OCI-LY7 (cell line): ENCODE measurements around the gene TMC2. TPM values are rescaled to one million over a fixed set of nuclear protein-coding genes. Genes with fewer than 3 reads are reported as not detected.

ENCODE experiments used
- BruUV-seq: library from RNA; stranded (reverse); fragments of 400-500 nt; replicated peaks from 2 replicates; lab custom pipeline; 2021; lab: Mats Ljungman, UMichigan
- CTCF ChIA-PET: fragments of 300-600 bp; sonication (Branson Sonifier 250); formaldehyde crosslinking; loops from one replicate; lab custom pipeline; 2022; ENCODE audit warnings: antibody characterized with exemption; ENCODE audit not compliant: unreplicated experiment; lab: Charles Lee
- POLR2A ChIA-PET: fragments of 300-600 bp; sonication (Branson Sonifier 250); formaldehyde crosslinking; loops from one replicate; lab custom pipeline; 2022; ENCODE audit warnings: antibody characterized with exemption; lab: Charles Lee
- DNase-seq: peaks from one replicate; pipeline ENCODE4 v3.0.0-alpha.2; 2015; ENCODE audit warnings: low spot score
- H2AFZ ChIP-seq: fragments of 200-600 bp; sonication (generic), shearing (Covaris generic); 2 replicates; pipeline ENCODE4 v1.6.1; 2014; ENCODE audit warnings: mild to moderate bottlenecking, antibody characterized with exemption, low read length, moderate library complexity
- H3K27ac ChIP-seq: fragments of 200-600 bp; sonication (generic); 2 replicates; pipeline ENCODE4 v1.5.1; 2014; ENCODE audit warnings: mixed run types, low read depth, mild to moderate bottlenecking, moderate library complexity, low read length, inconsistent platforms; ENCODE audit not compliant: poor library complexity, severe bottlenecking
- H3K36me3 ChIP-seq: fragments of 200-600 bp; sonication (generic); 2 replicates; pipeline ENCODE4 v1.6.1; 2014; ENCODE audit warnings: mild to moderate bottlenecking, antibody characterized with exemption, low read length, moderate library complexity, mixed read lengths; ENCODE audit not compliant: insufficient read depth
- H3K4me1 ChIP-seq: fragments of 200-600 bp; sonication (generic); 2 replicates; pipeline ENCODE4 v1.5.1; 2014; ENCODE audit warnings: mild to moderate bottlenecking, low read length; ENCODE audit not compliant: insufficient read depth, poor library complexity, severe bottlenecking
- H3K4me2 ChIP-seq: fragments of 200-600 bp; sonication (generic); 2 replicates; pipeline ENCODE4 v1.6.1; 2014; ENCODE audit warnings: mild to moderate bottlenecking, low read length
- H3K4me3 ChIP-seq: fragments of 200-600 bp; sonication (generic); 2 replicates; pipeline ENCODE4 v1.5.1; 2014; ENCODE audit warnings: mild to moderate bottlenecking, low read depth, low read length; ENCODE audit not compliant: poor library complexity, severe bottlenecking
- H3K79me2 ChIP-seq: fragments of 200-600 bp; sonication (generic); 2 replicates; pipeline ENCODE4 v1.6.1; 2016; ENCODE audit warnings: low read depth, mild to moderate bottlenecking, low read length, moderate library complexity, mixed read lengths; ENCODE audit not compliant: insufficient read depth
- H3K9me2 ChIP-seq: fragments of 200-600 bp; sonication (generic); 2 replicates; pipeline ENCODE4 v1.6.1; 2016; ENCODE audit warnings: mild to moderate bottlenecking, low read length, mixed read lengths; ENCODE audit not compliant: insufficient read depth
- H3K9me3 ChIP-seq: fragments of 200-600 bp; sonication (generic); 2 replicates; pipeline ENCODE4 v1.6.1; 2014; ENCODE audit warnings: mild to moderate bottlenecking, mixed run types, low read length, mixed read lengths
- H4K20me1 ChIP-seq: fragments of 200-600 bp; sonication (generic); 2 replicates; pipeline ENCODE4 v1.6.1; 2014; ENCODE audit warnings: mild to moderate bottlenecking, antibody characterized with exemption, low read length, moderate library complexity, mixed read lengths; ENCODE audit not compliant: insufficient read depth
- CTCF ChIP-seq: fragments of 200-600 bp; sonication (generic); conservative IDR thresholded peaks from 2 replicates; pipeline ENCODE4 v1.5.1; 2014; ENCODE audit warnings: mild to moderate bottlenecking, antibody characterized with exemption, low read length, moderate library complexity, mixed read lengths
- EZH2phosphoT487 ChIP-seq: fragments of 200-600 bp; sonication (generic); IDR thresholded peaks from 2 replicates; pipeline ENCODE4 v1.6.1; 2018; ENCODE audit warnings: low read depth, borderline replicate concordance, mild to moderate bottlenecking, mixed run types, antibody characterized with exemption, low read length, moderate library complexity, mixed read lengths
- intact Hi-C: fragments of 100-400 bp; cut with micrococcal nuclease; formaldehyde crosslinking; loops from one replicate; pipeline ENCODE4 v1.10.0; 2022; ENCODE audit not compliant: unreplicated experiment
- total RNA-seq, 2 experiments: library from RNA; depleted of rRNA in 1 of 2; stranded (reverse); fragments of >200 nt in 1 of 2; shearing (Covaris generic) in 1 of 2; gene quantifications; 2 replicates each; pipeline ENCODE4 v1.2.3, GENCODE V29; 2014 to 2022

The TMC2 gene
- total RNA-seq, 2 experiments from 2014 or later, result not detected

GRCh38 chr20:2602746-2603145 lies 66.4 kb downstream of the TMC2 start:
- H3K27ac ChIP-seq, result no peak overlapping the region
- intact Hi-C loops, result no loop called here
- ChIA-PET CTCF (no interaction called here), POLR2A (interaction anchor here (0.6 kb wide), 1 partner anchor 1445 kb away, joined by 3 read pairs; no protein-coding TSS in a partner anchor)
- no peak for TF ChIP-seq CTCF
- TF ChIP-seq EZH2phosphoT487, result no peak
- no peaks in the 10 kb centered on the region for H3K79me2 ChIP-seq
- H3K4me2 ChIP-seq, result no peak overlapping the region
- no peaks in the 10 kb centered on the region for H3K36me3 ChIP-seq
- H4K20me1 ChIP-seq, result no peaks in the 10 kb centered on the region
- peak overlapping the region; percentile 27; the same call in 1 of the 2 replicates for H2AFZ ChIP-seq
- 0 out of 2 replicates have a peak, but pooled peaks cover 3% of the 10 kb centered on the region for H3K9me3 ChIP-seq
- DNase-seq, result no peak
- H3K4me3 ChIP-seq, result no peak overlapping the region
- H3K4me1 ChIP-seq, result no peaks in the 10 kb centered on the region
- no peaks in the 10 kb centered on the region for H3K9me2 ChIP-seq
- BruUV-seq, result no TSS peak

- Histone ChIP-seq H3K4me2 (no peak overlapping the region), H3K9me3 (0 out of 2 replicates have a peak, but pooled peaks cover 3% of the 10 kb centered on the region), H3K4me1 (no peaks in the 10 kb centered on the region), H3K9me2 (no peaks in the 10 kb centered on the region), H2AFZ (no peak overlapping the region), H3K27ac (no peak overlapping the region), H3K79me2 (no peaks in the 10 kb centered on the region), H3K4me3 (no peak overlapping the region), H3K36me3 (no peaks in the 10 kb centered on the region), H4K20me1 (no peaks in the 10 kb centered on the region)
- CTCF ChIA-PET, result no interaction called here
- no peak for DNase-seq
- BruUV-seq, result no TSS peak
- intact Hi-C loops, result no loop called here
- POLR2A ChIA-PET, result no interaction called here
- no peak for TF ChIP-seq EZH2phosphoT487
- TF ChIP-seq CTCF, result no peak
Measured at GRCh38 chr20:2603816-2604505, 67.6 kb downstream of the TMC2 start.

GRCh38 chr20:2604506-2604835 lies 68.1 kb downstream of the TMC2 start:
- Histone ChIP-seq H2AFZ (no peak overlapping the region), H4K20me1 (no peaks in the 10 kb centered on the region), H3K79me2 (no peaks in the 10 kb centered on the region), H3K9me3 (0 out of 2 replicates have a peak, but pooled peaks cover 3% of the 10 kb centered on the region), H3K36me3 (no peaks in the 10 kb centered on the region), H3K4me1 (no peaks in the 10 kb centered on the region), H3K4me2 (no peak overlapping the region), H3K4me3 (no peak overlapping the region), H3K9me2 (no peaks in the 10 kb centered on the region), H3K27ac (no peak overlapping the region)
- ChIA-PET POLR2A (no interaction called here), CTCF (no interaction called here)
- intact Hi-C loops, result no loop called here
- no peak for DNase-seq
- no TSS peak for BruUV-seq
- no peak for TF ChIP-seq EZH2phosphoT487
- TF ChIP-seq CTCF, result no peak
